HG03521 (cell line): Measurements from ENCODE around the gene YWHAH.
"Not testable (repeated sequence)": the region's sequence is repeated elsewhere in the genome, so short reads cannot be mapped to it uniquely, and the experiment has no call there.

Experiments
- ATAC-seq: cut with Tn5 transposase; IDR thresholded peaks from one replicate; pipeline ENCODE4 v1.9.1; 2021; ENCODE audit warnings: mild to moderate bottlenecking, moderate library complexity; ENCODE audit not compliant: unreplicated experiment

Gene YWHAH

DNA sequence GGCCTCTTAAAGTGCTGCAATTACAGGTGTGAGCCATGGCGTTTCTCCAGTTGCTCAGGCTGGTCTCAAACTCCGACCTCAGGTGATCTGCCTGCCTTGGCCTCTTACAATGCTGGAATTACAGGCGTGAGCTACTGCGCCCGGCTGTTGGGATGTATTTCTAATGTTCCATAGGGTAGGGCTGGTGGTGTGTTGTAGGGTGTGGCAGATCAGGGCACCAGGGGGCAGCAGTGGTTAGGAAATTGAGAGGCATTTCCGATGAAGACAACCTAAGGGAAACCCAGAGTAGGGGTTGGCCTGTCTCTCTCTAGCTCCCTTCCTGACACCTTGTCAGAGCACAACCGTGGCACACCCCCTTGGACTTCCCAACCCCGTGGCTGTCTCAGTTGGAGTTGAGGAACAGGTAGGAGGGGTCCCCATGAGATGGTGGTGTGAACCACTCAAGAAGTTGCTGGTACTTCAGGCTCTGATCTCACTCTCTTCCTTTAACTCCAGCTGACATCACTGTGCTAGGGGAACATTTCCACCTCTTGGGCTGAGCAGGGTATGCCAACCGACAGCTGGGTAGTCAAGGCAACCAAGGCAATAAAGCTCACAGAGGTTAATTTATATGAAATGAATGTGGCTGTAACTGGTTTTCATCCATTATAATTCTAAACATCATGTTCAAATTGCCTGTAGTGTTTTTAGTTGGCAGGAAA is 33.0 kb downstream of the YWHAH start:
- ATAC-seq, result no peak

DNA sequence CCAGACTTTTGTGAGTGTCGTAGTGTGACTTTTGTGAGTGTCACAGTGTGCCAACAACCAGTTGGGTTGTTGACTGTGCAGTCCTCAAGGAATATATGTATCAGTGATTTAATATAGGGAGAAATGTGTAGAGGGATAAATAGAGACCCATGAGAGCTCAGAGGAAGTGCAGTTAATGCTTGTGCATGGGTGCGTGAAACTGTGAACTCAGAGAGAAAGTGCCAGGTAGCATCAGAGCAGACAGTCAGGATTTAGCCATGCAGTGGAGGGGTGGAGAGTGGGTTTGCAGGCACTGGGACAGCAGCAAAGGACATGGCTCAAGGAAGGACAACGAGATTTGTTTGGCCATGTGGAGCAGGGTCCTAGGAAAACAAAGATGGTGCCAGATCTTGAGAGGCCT is 33.6 kb downstream of the YWHAH start:
- ATAC-seq, result no peak

- ATAC-seq, result no peak
Observed at GRCh38 chr22:31980628-31981027, 36.3 kb downstream of the YWHAH start.

GRCh38 chr22:31981976-31982375 is 37.6 kb downstream of the YWHAH start:
- not testable (repeated sequence) for ATAC-seq

- no peak for ATAC-seq
Observed at GRCh38 chr22:31983911-31984656, 39.7 kb downstream of the YWHAH start.

GRCh38 chr22:31987218-31987617 is 42.9 kb downstream of the YWHAH start:
- ATAC-seq, result no peak

DNA sequence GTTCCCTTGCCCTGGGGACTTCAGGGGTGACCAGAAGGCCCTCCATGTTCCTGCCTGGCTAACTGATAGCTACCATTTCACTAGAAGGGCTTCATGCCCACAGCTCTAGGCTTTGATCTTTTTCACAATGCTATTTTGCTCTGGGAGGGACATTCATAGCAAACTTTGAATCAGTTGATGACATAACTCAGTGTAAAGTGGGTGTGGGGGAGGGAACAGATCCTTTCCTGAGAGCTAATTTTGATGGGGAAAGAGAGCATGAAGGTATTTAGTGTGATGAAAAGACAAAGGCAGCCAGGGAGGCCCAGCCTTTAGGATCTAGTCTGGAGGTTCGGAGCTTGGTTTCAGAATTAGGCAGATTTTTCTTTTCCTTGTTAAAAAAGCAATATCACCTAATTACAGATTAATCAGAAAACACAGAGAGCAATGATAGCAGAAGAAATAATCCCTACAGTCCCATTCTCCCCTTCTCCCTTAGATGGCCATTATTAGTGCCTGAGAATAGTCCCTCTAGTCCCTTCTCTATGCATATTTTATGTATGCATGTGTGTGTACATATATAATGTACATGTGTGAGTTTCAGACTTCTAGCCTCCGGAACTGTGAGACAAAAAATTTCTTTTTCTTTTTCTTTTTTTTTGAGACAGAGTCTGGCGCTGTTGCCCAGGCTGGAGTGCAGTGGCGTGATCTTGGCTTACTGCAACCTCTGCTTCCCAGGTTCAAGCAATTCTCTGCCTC is 46.9 kb downstream of the YWHAH start:
- ATAC-seq, result no peak

DNA sequence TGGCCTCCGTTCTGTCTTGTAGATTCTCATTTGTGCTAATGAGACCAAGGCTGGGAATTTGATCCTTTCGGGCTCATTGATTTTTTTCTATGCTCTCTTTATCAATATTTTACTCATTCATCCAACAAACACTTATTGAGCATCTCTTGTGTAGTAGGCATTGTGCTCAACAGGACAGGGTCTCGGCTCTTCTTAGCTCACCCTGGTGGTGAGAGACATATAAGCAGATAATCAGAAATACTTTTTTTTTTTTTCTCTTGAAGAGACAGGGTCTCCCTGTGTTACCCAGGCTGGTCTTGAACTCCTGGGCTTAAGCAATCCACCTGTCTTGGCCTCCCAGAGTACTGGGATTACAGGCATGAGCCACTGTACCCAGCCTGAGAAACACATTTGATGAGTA is 50.7 kb downstream of the YWHAH start:
- ATAC-seq, result no peak

DNA sequence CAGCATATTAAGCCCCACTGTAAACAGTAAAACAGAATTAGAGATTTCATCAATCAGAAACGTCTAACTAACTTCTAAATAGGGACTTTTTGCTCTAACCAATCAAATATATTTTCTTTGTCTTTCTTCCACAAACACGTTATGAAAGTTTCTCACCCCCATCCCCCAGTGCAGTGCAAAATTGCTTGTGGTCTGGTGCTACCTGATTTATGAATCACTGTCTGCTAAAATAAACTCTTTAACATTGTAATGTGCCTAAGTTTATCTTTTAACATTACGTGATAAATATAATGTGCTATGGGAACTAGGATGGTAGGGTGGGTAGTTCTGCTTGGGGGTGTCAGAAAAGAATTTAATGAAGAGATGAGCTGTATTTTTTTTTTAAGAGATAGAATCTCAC is 51.5 kb downstream of the YWHAH start:
- no peak for ATAC-seq

DNA sequence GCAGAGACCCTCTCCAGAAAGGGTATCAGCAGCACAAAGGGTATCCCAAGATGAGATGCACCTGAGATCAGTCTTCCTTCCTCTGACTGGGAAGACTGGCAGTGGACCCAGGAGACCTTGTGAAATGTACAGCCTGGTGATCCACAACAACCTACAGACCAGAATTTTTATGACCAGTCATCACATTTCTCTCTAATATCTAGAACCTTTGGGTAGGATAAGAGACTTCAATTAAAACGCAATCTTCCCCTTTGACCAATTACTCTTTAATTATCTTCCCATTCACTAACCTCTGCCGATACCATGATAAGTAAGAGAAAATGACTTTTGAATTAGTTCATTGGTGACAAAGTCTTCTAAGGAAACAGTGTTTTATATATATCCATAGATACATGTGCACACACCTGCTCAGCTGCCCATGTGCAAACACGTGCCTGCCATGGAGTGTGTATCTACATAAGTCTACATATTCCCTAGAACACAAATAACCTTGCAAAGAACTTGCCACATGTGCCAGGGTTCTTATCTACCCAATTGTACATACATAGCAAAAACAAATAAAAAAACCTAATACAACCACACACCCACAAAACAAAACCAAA is 54.5 kb downstream of the YWHAH start:
- ATAC-seq, result no peak

GRCh38 chr22:32000181-32000580 is 55.8 kb downstream of the YWHAH start:
- ATAC-seq, result no peak

- no peak for ATAC-seq
Observed at GRCh38 chr22:32005453-32005852, 61.1 kb downstream of the YWHAH start.
